HepG2 (cell line): Measurements from ENCODE around the gene FAM174C. TPM values are rescaled to one million over a fixed set of nuclear protein-coding genes. Genes with fewer than 3 reads are reported as not detected.
A peak's percentile ranks its signal among the peaks of the same experiment; 100 is the strongest.

Experiments used
- CEBPG ChIP-seq: IDR thresholded peaks from 2 replicates; pipeline ENCODE4 v1.6.1; 2016
- GATA4 ChIP-seq: sonication (generic); IDR thresholded peaks from 2 replicates; pipeline ENCODE4 v1.6.1; 2016; ENCODE audit warnings: antibody characterized with exemption, low read depth, borderline replicate concordance
- MAF1 ChIP-seq: sonication (generic); formaldehyde crosslinking; IDR thresholded peaks from 2 replicates; pipeline ENCODE4 v1.5.0; 2020; ENCODE audit warnings: missing genetic modification reagents, borderline replicate concordance
- MYNN ChIP-seq: sonication (generic); formaldehyde crosslinking; IDR thresholded peaks from 2 replicates; pipeline ENCODE4 v1.4.0; 2020; ENCODE audit warnings: mild to moderate bottlenecking, low read depth, missing genetic modification reagents
- NR2F1 ChIP-seq, 2 experiments: fragments of 450-650 bp in 1 of 2; formaldehyde crosslinking in 1 of 2; IDR thresholded peaks; 2 replicates each; pipeline versions ENCODE4 v1.5.0 to v1.6.1; 2016 to 2020; ENCODE audit warnings: mild to moderate bottlenecking in 1 of 2, missing compliant biosample characterization in 1 of 2, missing genetic modification reagents in 1 of 2, moderate library complexity in 1 of 2
- RNF2 ChIP-seq: fragments of 450-650 bp; conservative IDR thresholded peaks from 2 replicates; pipeline ENCODE4 v1.6.1; 2016; ENCODE audit warnings: low read depth
- SALL1 ChIP-seq: sonication (generic); formaldehyde crosslinking; IDR thresholded peaks from 2 replicates; pipeline ENCODE4 v1.8.0; 2022; ENCODE audit warnings: mild to moderate bottlenecking, missing genetic modification reagents
- SRSF1 ChIP-seq: fragments of 200-400 bp; formaldehyde crosslinking; optimal IDR thresholded peaks from 2 replicates; pipeline ENCODE3; 2017; ENCODE audit warnings: mild to moderate bottlenecking, low read depth, low read length, moderate library complexity
- TGIF2 ChIP-seq: IDR thresholded peaks from 2 replicates; pipeline ENCODE4 v1.6.1; 2016; ENCODE audit warnings: control low read depth, missing compliant biosample characterization
- U2AF1 ChIP-seq: fragments of 200-400 bp; formaldehyde crosslinking; optimal IDR thresholded peaks from 2 replicates; pipeline ENCODE3; 2017; ENCODE audit warnings: mild to moderate bottlenecking, low read depth, low read length
- ZC3H13 ChIP-seq: sonication (generic); formaldehyde crosslinking; IDR thresholded peaks from 2 replicates; pipeline ENCODE4 v1.8.1; 2023; ENCODE audit warnings: mild to moderate bottlenecking, missing genetic modification reagents, moderate library complexity
- ZEB1 ChIP-seq: IDR thresholded peaks from 2 replicates; pipeline ENCODE4 v1.6.1; 2012; ENCODE audit warnings: mild to moderate bottlenecking, low read depth, inconsistent platforms; ENCODE audit not compliant: insufficient replicate concordance
- ZFX ChIP-seq: sonication (generic); formaldehyde crosslinking; IDR thresholded peaks from 2 replicates; pipeline ENCODE4 v1.4.0; 2020; ENCODE audit warnings: mild to moderate bottlenecking, low read depth, missing genetic modification reagents, moderate library complexity
- ZNF10 ChIP-seq: sonication (generic); formaldehyde crosslinking; IDR thresholded peaks from 2 replicates; pipeline ENCODE4 v1.4.0; 2020; ENCODE audit warnings: mild to moderate bottlenecking, low read depth, missing genetic modification reagents, borderline replicate concordance
- ZNF121 ChIP-seq: sonication (generic); formaldehyde crosslinking; IDR thresholded peaks from 2 replicates; pipeline ENCODE4 v1.5.0; 2020; ENCODE audit warnings: mild to moderate bottlenecking, missing genetic modification reagents
- ZNF530 ChIP-seq: sonication (generic); formaldehyde crosslinking; IDR thresholded peaks from 2 replicates; pipeline ENCODE4 v1.5.0; 2020; ENCODE audit warnings: low read depth, mild to moderate bottlenecking, missing genetic modification reagents
- ZNF577 ChIP-seq: sonication (generic); formaldehyde crosslinking; IDR thresholded peaks from 2 replicates; pipeline ENCODE4 v1.4.0; 2020; ENCODE audit warnings: mild to moderate bottlenecking, low read depth, missing genetic modification reagents, borderline replicate concordance
- ZNF746 ChIP-seq: sonication (generic); formaldehyde crosslinking; IDR thresholded peaks from 2 replicates; pipeline ENCODE4 v1.8.0; 2022; ENCODE audit warnings: mild to moderate bottlenecking, missing genetic modification reagents
- polyA plus RNA-seq, 8 experiments: library from polyadenylated mRNA; depleted of rRNA in 3 of 8; stranded (reverse) in 7 of 8; unstranded in 1 of 8; fragments of >200 nt; fragmentation: Illumina TruSeq in 4 of 8; extraction: Trizol in 4 of 8; gene quantifications; 2 replicates each; pipeline versions ENCODE4 v1.2.1 to v1.2.3, GENCODE V29; 2011 to 2016; ENCODE audit warnings: low read depth in 4 of 8, missing spikeins in 1 of 8, mixed read lengths in 1 of 8; ENCODE audit not compliant: insufficient read depth in 1 of 8
- total RNA-seq, 5 experiments: library from RNA; depleted of rRNA; stranded (reverse); fragments of >200 nt; fragmentation: Illumina TruSeq; extraction: Trizol; gene quantifications; 2 replicates each; pipeline ENCODE4 v1.2.3, GENCODE V29; 2016; ENCODE audit warnings: low read depth in 1 of 5
- TF ChIP-seq, protein P1 (sequence below): sonication (generic); formaldehyde crosslinking; IDR thresholded peaks from 2 replicates; pipeline ENCODE4 v1.4.0; 2020; ENCODE audit warnings: missing genetic modification reagents
- TF ChIP-seq, protein P2 (sequence below): IDR thresholded peaks from 2 replicates; pipeline ENCODE4 v1.6.1; 2016; ENCODE audit warnings: control low read depth
- TF ChIP-seq, protein P3 (sequence below): fragments of 450-650 bp; IDR thresholded peaks from 2 replicates; pipeline ENCODE4 v1.6.1; 2016
- TF ChIP-seq, protein P4 (sequence below): IDR thresholded peaks from 2 replicates; pipeline ENCODE4 v1.4.0; 2020; ENCODE audit warnings: mild to moderate bottlenecking, missing genetic modification reagents

FAM174C gene
- total and polyA plus RNA-seq, 2 of the 13 experiments (the other 11 are each of a cell fraction or from before 2014, with no cell fraction given), result 19.5 to 31.3 TPM

DNA sequence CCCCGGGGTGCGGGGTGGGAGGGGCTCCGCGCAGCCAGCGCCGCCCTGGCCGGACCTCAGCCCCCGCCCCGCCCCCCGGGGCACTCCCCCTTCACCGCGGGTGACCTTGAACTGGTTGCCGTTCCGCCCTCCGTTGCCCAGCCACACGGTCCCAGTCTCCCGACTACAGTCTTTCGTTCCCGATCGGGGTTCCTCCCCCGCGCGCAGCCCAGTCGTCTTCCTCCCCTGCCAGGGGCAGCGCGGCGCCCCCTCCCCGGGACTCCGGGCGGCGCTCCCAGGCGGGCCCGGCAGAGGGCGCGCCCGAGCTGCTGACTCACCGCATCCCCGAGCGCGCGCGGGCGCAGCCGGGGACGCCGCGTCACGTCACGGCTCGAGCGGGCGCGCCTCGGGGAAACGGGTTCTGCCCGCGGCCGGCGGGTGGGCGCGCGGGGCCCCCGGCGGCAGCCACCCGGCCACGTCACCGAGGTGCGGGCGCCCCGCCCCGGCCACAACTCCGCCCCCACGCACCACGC lies 26.5 kb upstream of the FAM174C start (continued):
- TF ChIP-seq ZNF530 (no peak), SALL1 (CRISPR knock-in tag) (no peak), RNF2 (no peak), SRSF1 (peak; percentile 40), NR2F1 (CRISPR knock-in tag; IDR thresholded peaks at IDR 0.05) (peak in 1 of 2 experiments; percentile 60; a peak in 1 of 4 replicates), MAF1 (no peak), ZEB1 (no peak), ZC3H13 (CRISPR knock-in tag) (no peak; the same call in 1 of the 2 replicates), TGIF2 (CRISPR knock-in tag) (no peak), GATA4 (no peak), ZNF121 (CRISPR knock-in tag) (peak; percentile 56; the same call in 1 of the 2 replicates), ZNF746 (peak; percentile 26; the same call in 1 of the 2 replicates), MYNN (CRISPR knock-in tag) (no peak), ZNF577 (CRISPR knock-in tag) (no peak), CEBPG (CRISPR knock-in tag) (no peak), ZNF10 (no peak), U2AF1 (no peak), ZFX (CRISPR knock-in tag) (no peak)
- TF ChIP-seq, protein P1, sequence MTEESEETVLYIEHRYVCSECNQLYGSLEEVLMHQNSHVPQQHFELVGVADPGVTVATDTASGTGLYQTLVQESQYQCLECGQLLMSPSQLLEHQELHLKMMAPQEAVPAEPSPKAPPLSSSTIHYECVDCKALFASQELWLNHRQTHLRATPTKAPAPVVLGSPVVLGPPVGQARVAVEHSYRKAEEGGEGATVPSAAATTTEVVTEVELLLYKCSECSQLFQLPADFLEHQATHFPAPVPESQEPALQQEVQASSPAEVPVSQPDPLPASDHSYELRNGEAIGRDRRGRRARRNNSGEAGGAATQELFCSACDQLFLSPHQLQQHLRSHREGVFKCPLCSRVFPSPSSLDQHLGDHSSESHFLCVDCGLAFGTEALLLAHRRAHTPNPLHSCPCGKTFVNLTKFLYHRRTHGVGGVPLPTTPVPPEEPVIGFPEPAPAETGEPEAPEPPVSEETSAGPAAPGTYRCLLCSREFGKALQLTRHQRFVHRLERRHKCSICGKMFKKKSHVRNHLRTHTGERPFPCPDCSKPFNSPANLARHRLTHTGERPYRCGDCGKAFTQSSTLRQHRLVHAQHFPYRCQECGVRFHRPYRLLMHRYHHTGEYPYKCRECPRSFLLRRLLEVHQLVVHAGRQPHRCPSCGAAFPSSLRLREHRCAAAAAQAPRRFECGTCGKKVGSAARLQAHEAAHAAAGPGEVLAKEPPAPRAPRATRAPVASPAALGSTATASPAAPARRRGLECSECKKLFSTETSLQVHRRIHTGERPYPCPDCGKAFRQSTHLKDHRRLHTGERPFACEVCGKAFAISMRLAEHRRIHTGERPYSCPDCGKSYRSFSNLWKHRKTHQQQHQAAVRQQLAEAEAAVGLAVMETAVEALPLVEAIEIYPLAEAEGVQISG (CRISPR knock-in tag), result no peak
- TF ChIP-seq, protein P2, sequence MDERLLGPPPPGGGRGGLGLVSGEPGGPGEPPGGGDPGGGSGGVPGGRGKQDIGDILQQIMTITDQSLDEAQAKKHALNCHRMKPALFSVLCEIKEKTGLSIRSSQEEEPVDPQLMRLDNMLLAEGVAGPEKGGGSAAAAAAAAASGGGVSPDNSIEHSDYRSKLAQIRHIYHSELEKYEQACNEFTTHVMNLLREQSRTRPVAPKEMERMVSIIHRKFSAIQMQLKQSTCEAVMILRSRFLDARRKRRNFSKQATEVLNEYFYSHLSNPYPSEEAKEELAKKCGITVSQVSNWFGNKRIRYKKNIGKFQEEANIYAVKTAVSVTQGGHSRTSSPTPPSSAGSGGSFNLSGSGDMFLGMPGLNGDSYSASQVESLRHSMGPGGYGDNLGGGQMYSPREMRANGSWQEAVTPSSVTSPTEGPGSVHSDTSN, result no peak
- TF ChIP-seq, protein P3, sequence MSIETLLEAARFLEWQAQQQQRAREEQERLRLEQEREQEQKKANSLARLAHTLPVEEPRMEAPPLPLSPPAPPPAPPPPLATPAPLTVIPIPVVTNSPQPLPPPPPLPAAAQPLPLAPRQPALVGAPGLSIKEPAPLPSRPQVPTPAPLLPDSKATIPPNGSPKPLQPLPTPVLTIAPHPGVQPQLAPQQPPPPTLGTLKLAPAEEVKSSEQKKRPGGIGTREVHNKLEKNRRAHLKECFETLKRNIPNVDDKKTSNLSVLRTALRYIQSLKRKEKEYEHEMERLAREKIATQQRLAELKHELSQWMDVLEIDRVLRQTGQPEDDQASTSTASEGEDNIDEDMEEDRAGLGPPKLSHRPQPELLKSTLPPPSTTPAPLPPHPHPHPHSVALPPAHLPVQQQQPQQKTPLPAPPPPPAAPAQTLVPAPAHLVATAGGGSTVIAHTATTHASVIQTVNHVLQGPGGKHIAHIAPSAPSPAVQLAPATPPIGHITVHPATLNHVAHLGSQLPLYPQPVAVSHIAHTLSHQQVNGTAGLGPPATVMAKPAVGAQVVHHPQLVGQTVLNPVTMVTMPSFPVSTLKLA, result no peak
- TF ChIP-seq, protein P4, sequence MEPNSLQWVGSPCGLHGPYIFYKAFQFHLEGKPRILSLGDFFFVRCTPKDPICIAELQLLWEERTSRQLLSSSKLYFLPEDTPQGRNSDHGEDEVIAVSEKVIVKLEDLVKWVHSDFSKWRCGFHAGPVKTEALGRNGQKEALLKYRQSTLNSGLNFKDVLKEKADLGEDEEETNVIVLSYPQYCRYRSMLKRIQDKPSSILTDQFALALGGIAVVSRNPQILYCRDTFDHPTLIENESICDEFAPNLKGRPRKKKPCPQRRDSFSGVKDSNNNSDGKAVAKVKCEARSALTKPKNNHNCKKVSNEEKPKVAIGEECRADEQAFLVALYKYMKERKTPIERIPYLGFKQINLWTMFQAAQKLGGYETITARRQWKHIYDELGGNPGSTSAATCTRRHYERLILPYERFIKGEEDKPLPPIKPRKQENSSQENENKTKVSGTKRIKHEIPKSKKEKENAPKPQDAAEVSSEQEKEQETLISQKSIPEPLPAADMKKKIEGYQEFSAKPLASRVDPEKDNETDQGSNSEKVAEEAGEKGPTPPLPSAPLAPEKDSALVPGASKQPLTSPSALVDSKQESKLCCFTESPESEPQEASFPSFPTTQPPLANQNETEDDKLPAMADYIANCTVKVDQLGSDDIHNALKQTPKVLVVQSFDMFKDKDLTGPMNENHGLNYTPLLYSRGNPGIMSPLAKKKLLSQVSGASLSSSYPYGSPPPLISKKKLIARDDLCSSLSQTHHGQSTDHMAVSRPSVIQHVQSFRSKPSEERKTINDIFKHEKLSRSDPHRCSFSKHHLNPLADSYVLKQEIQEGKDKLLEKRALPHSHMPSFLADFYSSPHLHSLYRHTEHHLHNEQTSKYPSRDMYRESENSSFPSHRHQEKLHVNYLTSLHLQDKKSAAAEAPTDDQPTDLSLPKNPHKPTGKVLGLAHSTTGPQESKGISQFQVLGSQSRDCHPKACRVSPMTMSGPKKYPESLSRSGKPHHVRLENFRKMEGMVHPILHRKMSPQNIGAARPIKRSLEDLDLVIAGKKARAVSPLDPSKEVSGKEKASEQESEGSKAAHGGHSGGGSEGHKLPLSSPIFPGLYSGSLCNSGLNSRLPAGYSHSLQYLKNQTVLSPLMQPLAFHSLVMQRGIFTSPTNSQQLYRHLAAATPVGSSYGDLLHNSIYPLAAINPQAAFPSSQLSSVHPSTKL (CRISPR knock-in tag), result no peak
